ENCODE data around the gene SLC29A3. TPM values are rescaled to one million over a fixed set of nuclear protein-coding genes. Genes with fewer than 3 reads are reported as not detected.

The SLC29A3 gene
- total RNA-seq, result 1 to 10 TPM; 1.8 to 2.9 TPM

- Histone ChIP-seq H3K4me1 (peaks cover 0 to 17% of the 10 kb centered on the region in 2 donors), H3K27ac (peak within 1 kb of the TSS; percentile 68 to 82), H3K4me3 (peak within 1 kb of the TSS; percentile 78), H3K36me3 (no peaks in the 10 kb centered on the region), H3K27me3 (no peaks in the 10 kb centered on the region), H3K9me3 (no peaks in the 10 kb centered on the region)
- peak; percentile 78 for DNase-seq (ENCODE audit: low spot score)
- TF ChIP-seq CTCF (IDR thresholded peaks at IDR 0.05), result peak; percentile 38 to 61
These were observed at the start of gene SLC29A3 for GRCh38 chr10:71319042-71319799. TSS of gene SLC29A3 (plus strand) at chr10:71319259. CDS start at chr10:71319310, 51 bp downstream.

- DNase-seq (ENCODE audit: low spot score), result no peak
- Histone ChIP-seq H3K27ac (peak overlapping the region; percentile 83 to 88), H3K4me1 (peaks cover 0 to 66% of the 10 kb centered on the region in 2 donors)
These were observed 49.5 kb upstream of the SLC29A3 start for GRCh38 chr10:71269301-71270288.

GRCh38 chr10:71270301-71271220 lies 48.5 kb upstream of the SLC29A3 start:
- peaks cover 0 to 64% of the 10 kb centered on the region in 2 donors for H3K4me1 ChIP-seq

More at GRCh38 chr10:71269301-71270288, 49.5 kb upstream of the SLC29A3 start:
- Histone ChIP-seq H3K36me3 (no peaks in the 10 kb centered on the region), H3K27me3 (no peaks in the 10 kb centered on the region), H3K9me3 (no peaks in the 10 kb centered on the region), H3K4me3 (no peak overlapping the region)
- TF ChIP-seq CTCF (IDR thresholded peaks at IDR 0.05), result no peak

GRCh38 chr10:71271662-71272055 lies 47.4 kb upstream of the SLC29A3 start:
- no peak for DNase-seq (ENCODE audit: low spot score)
- no peak for TF ChIP-seq CTCF (IDR thresholded peaks at IDR 0.05)
- Histone ChIP-seq H3K27ac (no peak overlapping the region), H3K9me3 (no peaks in the 10 kb centered on the region), H3K4me1 (peaks cover 0 to 54% of the 10 kb centered on the region in 2 donors), H3K4me3 (no peak overlapping the region), H3K36me3 (no peaks in the 10 kb centered on the region), H3K27me3 (no peaks in the 10 kb centered on the region)

More at GRCh38 chr10:71270301-71271220, 48.5 kb upstream of the SLC29A3 start:
- no peak for DNase-seq (ENCODE audit: low spot score)
- TF ChIP-seq CTCF (IDR thresholded peaks at IDR 0.05), result peak; percentile 35 to 71
- no peaks in the 10 kb centered on the region for H3K36me3 ChIP-seq
- no peaks in the 10 kb centered on the region for H3K9me3 ChIP-seq
- H3K4me3 ChIP-seq, result no peak overlapping the region
- H3K27ac ChIP-seq, result peak overlapping the region; percentile 83 to 88
- no peaks in the 10 kb centered on the region for H3K27me3 ChIP-seq
